Transverse colon (tissue), 4 donors: Measurements from ENCODE around the gene BORCS6. TPM values are rescaled to one million over a fixed set of nuclear protein-coding genes. Genes with fewer than 3 reads are reported as not detected.

ENCODE experiments used
- DNase-seq: peaks from one replicate; pipeline ENCODE4 v3.0.0-alpha.2; 2019
- H3K27ac ChIP-seq, 4 donors: fragments of 200-600 bp; sonication (generic); 2 replicates each; pipeline ENCODE4 v1.5.1; 2016 to 2018; ENCODE audit warnings: inconsistent platforms in 4 of 4
- H3K27me3 ChIP-seq: fragments of 200-600 bp; sonication (generic); 2 replicates; pipeline ENCODE4 v1.5.1; 2017; ENCODE audit warnings: inconsistent platforms
- H3K36me3 ChIP-seq, 4 donors: fragments of 200-600 bp; sonication (generic); 2 replicates each; pipeline ENCODE4 v1.5.1; 2017 to 2019; ENCODE audit warnings: inconsistent platforms in 4 of 4
- H3K4me1 ChIP-seq, 4 donors: fragments of 200-600 bp; sonication (generic); 2 replicates each; pipeline ENCODE4 v1.5.1; 2017 to 2020; ENCODE audit warnings: inconsistent platforms in 4 of 4
- H3K4me3 ChIP-seq, 4 donors: fragments of 200-600 bp; sonication (generic); 1 replicate in 1 of 4; 2 replicates in 3 of 4; pipeline versions ENCODE4 v1.5.1 to v1.6.1; 2017 to 2019; ENCODE audit warnings: inconsistent platforms in 4 of 4
- H3K9me3 ChIP-seq, 2 donors: fragments of 200-600 bp; sonication (generic); 2 replicates each; pipeline ENCODE4 v1.5.1; 2017 to 2019; ENCODE audit warnings: inconsistent platforms in 2 of 2
- EP300 ChIP-seq: sonication (generic); formaldehyde crosslinking; IDR thresholded peaks from one replicate; pipeline ENCODE4 v1.6.1; 2017; ENCODE audit warnings: antibody characterized with exemption, low read depth
- POLR2A ChIP-seq: fragments of 450-650 bp; IDR thresholded peaks from one replicate; pipeline ENCODE4 v1.6.1; 2016; ENCODE audit warnings: antibody characterized with exemption, mild to moderate bottlenecking, moderate library complexity
- POLR2AphosphoS5 ChIP-seq, 3 donors: sonication (generic); formaldehyde crosslinking; IDR thresholded peaks; one replicate each; pipeline ENCODE4 v1.6.1; 2016; ENCODE audit warnings: antibody characterized with exemption in 3 of 3
- WGBS, 2 donors: methylation state at CpG; one replicate each; pipeline ENCODE4 v1.1.5; 2018; ENCODE audit warnings: low coverage in 1 of 2; 5-methylcytosine and 5-hydroxymethylcytosine counted together
- in situ Hi-C, 4 donors: fragments of 200-750 bp; cut with MboI; loops; one replicate each; pipeline versions ENCODE4 v1.15.0 to v1.15.1; 2017; ENCODE audit warnings: low sequenced_read_pairs in 3 of 4, low pct_ligation_motif_present in 1 of 4, low pct_unique_long_range_greater_than_20kb in 1 of 4
- intact Hi-C: fragments of 100-400 bp; cut with DNase I; formaldehyde crosslinking; loops from one replicate; pipeline ENCODE4 v1.15.1; 2023; ENCODE audit warnings: low total_unique reads
- total RNA-seq, 4 donors: library from RNA; depleted of rRNA; stranded (reverse); fragments of >200 nt; gene quantifications; one replicate each; pipeline ENCODE4 v1.1.0, GENCODE V29; 2016
- TF ChIP-seq, protein P1 (sequence below), 5 experiments: fragments of 200-600 bp in 3 of 5; fragments of 450-650 bp in 2 of 5; sonication (generic) in 3 of 5; IDR thresholded peaks; 1 replicate in 2 of 5; 2 replicates in 3 of 5; pipeline ENCODE4 v1.5.1; 2016 to 2017; ENCODE audit warnings: antibody characterized with exemption in 5 of 5, inconsistent platforms in 3 of 5, mild to moderate bottlenecking in 2 of 5, moderate library complexity in 1 of 5

BORCS6 gene
- total RNA-seq: 10 to 100 TPM in 3 of 4 donors, 1 to 10 TPM in 1; 3.2 to 17.1 (median 12.7) TPM

DNA sequence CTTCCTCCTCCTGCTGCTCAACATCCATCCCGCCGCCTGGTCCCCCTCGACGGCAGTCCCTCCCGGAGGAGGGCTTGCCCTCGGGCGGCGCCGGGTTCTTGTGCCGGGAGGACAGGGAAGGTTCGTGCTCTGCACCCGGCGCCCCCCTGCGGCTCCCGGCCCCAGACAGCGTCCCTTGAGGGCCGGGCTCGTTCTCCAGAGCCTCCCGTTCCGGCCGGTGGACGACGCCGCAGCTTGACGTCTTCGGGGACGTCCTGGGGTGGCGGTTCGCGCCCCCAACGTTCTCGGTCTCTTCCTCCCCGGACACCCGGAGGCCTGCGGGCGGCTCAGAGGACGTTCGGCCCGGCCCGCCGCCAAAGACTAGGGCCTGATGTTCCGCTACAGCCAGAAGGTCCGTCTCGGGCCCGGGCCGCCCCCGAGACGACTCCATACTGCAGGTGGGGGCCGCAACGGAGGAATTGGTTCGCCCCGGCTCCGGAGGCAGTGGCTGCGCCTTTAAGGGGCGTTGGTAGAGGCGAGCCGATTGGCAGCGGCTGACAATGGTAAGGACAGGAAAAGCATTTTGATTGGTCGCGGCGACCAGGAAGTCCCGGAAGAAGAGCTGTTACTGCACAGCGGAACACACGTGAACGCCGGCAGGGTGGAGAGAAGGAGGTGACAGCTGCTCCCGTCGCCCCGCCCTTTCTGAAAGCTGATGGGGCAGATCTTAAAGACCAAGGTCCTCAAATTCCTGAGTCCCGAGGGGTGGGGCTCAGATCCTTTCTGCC is at the start of gene BORCS6:
TSS of gene BORCS6 (minus strand) at position 470 of the 767 bp plus-strand sequence. CDS start at position 430, 40 bp downstream.
- no peaks in the 10 kb centered on the region for H3K9me3 ChIP-seq
- intact Hi-C loops (loop anchor here (10.0 kb wide), 1 partner anchor 65 kb away; the partner anchor contains the start of gene HES7), in situ Hi-C loops (no loop called here)
- WGBS, 2 donors: 1% methylated on average over 29 of the region's 70 CpGs; no CpG with 5 or more reads in 1 of the 2 donors
- DNase-seq: peak; percentile 98
- no peaks in the 10 kb centered on the region for H3K27me3 ChIP-seq
- peak within 1 kb of the TSS; percentile 66 to 75 (median 72) for H3K4me3 ChIP-seq
- peaks cover 24 to 41% (median 33%) of the 10 kb centered on the region in 4 donors for H3K4me1 ChIP-seq
- peak within 1 kb of the TSS; percentile 95 to 96 (median 96) for H3K27ac ChIP-seq
- H3K36me3 ChIP-seq: no peaks in the 10 kb centered on the region
- peak; percentile 9 for TF ChIP-seq EP300
- peak; percentile 88 for TF ChIP-seq POLR2A
- TF ChIP-seq POLR2AphosphoS5 (IDR thresholded peaks at IDR 0.05): peak; percentile 88 to 92 (median 91)
- TF ChIP-seq, protein P1, sequence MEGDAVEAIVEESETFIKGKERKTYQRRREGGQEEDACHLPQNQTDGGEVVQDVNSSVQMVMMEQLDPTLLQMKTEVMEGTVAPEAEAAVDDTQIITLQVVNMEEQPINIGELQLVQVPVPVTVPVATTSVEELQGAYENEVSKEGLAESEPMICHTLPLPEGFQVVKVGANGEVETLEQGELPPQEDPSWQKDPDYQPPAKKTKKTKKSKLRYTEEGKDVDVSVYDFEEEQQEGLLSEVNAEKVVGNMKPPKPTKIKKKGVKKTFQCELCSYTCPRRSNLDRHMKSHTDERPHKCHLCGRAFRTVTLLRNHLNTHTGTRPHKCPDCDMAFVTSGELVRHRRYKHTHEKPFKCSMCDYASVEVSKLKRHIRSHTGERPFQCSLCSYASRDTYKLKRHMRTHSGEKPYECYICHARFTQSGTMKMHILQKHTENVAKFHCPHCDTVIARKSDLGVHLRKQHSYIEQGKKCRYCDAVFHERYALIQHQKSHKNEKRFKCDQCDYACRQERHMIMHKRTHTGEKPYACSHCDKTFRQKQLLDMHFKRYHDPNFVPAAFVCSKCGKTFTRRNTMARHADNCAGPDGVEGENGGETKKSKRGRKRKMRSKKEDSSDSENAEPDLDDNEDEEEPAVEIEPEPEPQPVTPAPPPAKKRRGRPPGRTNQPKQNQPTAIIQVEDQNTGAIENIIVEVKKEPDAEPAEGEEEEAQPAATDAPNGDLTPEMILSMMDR (IDR thresholded peaks at IDR 0.05): peak in 2 of 5 experiments; percentile 9 to 10

DNA sequence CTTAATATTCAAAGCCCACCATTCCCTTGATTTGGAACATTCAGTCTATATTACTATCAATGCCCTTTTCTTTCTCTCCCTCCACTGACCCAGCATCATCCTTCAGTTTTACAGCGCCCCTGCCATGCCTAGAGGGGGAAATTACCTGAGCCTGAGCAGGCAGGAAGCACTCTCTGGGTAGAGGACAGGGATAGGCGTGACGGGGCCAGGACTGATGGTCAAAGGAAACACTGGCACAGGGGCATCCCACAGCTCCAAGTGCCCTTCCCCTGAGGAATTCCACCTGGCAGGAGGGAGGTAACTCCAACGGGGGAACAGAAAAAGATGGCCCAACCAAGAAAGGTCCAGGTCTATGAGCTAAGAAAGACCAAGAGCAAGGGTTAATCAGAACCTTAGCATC is 47.9 kb upstream of the BORCS6 start:
- DNase-seq: no peak
- Histone ChIP-seq H3K4me3 (no peak overlapping the region), H3K4me1 (no peaks in the 10 kb centered on the region), H3K9me3 (no peaks in the 10 kb centered on the region), H3K27me3 (no peaks in the 10 kb centered on the region), H3K27ac (no peak overlapping the region), H3K36me3 (peaks cover 0 to 59% (median 15%) of the 10 kb centered on the region in 4 donors)
- WGBS, 2 donors: 82 to 100% methylated on average over 1 to 4 of the region's 4 CpGs
- intact Hi-C loops (no loop called here), in situ Hi-C loops (loop anchor here in 1 of 4 donors (10.0 kb wide), 1 partner anchor 67 kb away; no protein-coding TSS in a partner anchor)
- TF ChIP-seq POLR2A (no peak), EP300 (no peak), POLR2AphosphoS5 (IDR thresholded peaks at IDR 0.05) (no peak)
- TF ChIP-seq, protein P1 (IDR thresholded peaks at IDR 0.05): no peak

DNA sequence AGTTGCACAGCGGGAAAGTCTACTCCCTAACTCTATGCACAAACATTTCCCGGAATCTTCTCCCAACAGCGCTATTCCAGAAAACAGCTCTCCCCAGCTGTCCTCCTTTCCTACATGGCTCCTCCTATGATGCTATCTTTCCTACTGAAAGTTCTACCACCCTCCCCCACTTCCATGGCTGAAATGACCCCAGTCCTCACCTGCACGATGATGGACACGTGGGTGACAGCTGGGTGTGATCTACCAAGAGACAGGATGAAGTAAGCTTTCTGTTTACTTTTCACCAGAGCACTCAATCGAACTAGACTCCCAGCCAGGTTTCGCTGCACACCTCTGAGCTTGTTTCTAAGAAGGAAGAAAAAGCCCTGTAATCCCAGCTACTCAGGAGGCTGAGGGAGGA is 47.2 kb upstream of the BORCS6 start:
- intact Hi-C loops (no loop called here), in situ Hi-C loops (loop anchor here in 1 of 4 donors (10.0 kb wide), 1 partner anchor 68 kb away; no protein-coding TSS in a partner anchor)
- Histone ChIP-seq H3K27me3 (no peaks in the 10 kb centered on the region), H3K4me3 (no peak overlapping the region), H3K27ac (no peak overlapping the region), H3K36me3 (peaks cover 0 to 66% (median 20%) of the 10 kb centered on the region in 4 donors), H3K9me3 (no peaks in the 10 kb centered on the region), H3K4me1 (no peaks in the 10 kb centered on the region)
- no peak for DNase-seq
- TF ChIP-seq, protein P1 (IDR thresholded peaks at IDR 0.05): no peak
- TF ChIP-seq POLR2A: no peak
- no peak for TF ChIP-seq POLR2AphosphoS5 (IDR thresholded peaks at IDR 0.05)
- no peak for TF ChIP-seq EP300
- 66 to 85% methylated on average over 4 to 7 of the region's 7 CpGs for WGBS, 2 donors

DNA sequence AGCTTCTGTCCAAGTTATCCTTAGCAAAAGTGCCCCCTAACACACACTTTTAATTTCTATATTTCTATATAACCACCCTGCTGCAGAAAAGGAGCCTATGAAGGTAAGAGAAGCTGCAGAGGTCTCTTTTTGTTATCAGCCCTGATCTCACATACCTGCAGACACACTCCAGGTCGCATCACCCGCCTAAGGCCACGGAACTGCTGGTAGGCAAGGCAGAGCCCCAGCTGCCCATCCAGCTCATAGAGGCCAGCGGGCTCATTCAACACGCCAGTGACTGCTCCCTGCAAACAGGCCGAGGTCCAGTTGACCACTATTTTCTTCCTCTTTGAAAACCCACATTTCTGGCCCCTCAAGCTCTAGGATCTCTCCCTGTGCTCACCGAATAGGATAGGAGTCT is 45.7 kb upstream of the BORCS6 start:
- H3K36me3 ChIP-seq: peaks cover 0 to 76% (median 30%) of the 10 kb centered on the region in 4 donors
- no peaks in the 10 kb centered on the region for H3K4me1 ChIP-seq
- DNase-seq: no peak
- no peak overlapping the region for H3K4me3 ChIP-seq
- TF ChIP-seq, protein P1 (IDR thresholded peaks at IDR 0.05): no peak
- TF ChIP-seq POLR2AphosphoS5 (IDR thresholded peaks at IDR 0.05): no peak
- no peak for TF ChIP-seq EP300
- TF ChIP-seq POLR2A: no peak
- H3K27ac ChIP-seq: no peak overlapping the region
- H3K9me3 ChIP-seq: no peaks in the 10 kb centered on the region
- intact Hi-C loops (no loop called here), in situ Hi-C loops (loop anchor here in 1 of 4 donors (10.0 kb wide), 1 partner anchor 69 kb away; no protein-coding TSS in a partner anchor)
- no peaks in the 10 kb centered on the region for H3K27me3 ChIP-seq
- 96 to 100% methylated on average over 1 to 7 of the region's 7 CpGs for WGBS, 2 donors
